Dedifferentiated amniotic fluid mesenchymal stem cell (primary cell): Measurements from ENCODE around the gene TBC1D10B.
A peak's percentile ranks its signal among the peaks of the same experiment; 100 is the strongest.
"Not testable (repeated sequence)": the region's sequence is repeated elsewhere in the genome, so short reads cannot be mapped to it uniquely, and the experiment has no call there.

Experiments used
- DNase-seq: peaks from one replicate; pipeline ENCODE4 v3.0.0-alpha.2; 2016; ENCODE audit errors: extremely low spot score

The TBC1D10B gene

DNA sequence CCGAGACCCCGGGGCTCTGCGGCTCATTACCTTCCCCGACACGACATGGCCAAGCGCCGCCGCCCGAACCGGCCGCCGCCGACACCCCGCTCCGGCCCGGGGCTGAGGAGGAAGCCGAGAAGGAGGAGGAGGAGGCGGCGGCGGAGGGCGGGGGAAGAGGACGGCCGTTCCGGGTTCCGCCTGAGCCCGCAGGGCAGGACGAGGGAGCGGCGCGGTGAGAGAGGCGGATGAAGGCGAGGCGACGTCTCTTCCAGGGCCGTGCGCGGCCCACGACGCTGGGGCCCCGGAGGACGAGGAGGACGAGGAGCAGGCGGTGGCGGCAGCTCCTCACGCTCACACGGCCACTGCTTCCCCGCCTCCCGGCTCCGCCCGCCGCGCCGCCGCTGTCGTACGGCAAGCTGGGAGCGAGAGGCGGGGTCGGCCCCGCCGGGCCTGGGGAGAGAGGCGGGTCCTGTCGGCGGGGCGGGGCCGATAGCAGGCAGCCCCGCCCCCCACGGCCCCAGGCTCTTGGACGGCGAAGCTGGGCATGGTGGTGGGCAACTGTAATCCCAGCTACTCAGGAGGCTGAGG, 35.2 kb downstream of the TBC1D10B start:
- peak; percentile 57 for DNase-seq

DNA sequence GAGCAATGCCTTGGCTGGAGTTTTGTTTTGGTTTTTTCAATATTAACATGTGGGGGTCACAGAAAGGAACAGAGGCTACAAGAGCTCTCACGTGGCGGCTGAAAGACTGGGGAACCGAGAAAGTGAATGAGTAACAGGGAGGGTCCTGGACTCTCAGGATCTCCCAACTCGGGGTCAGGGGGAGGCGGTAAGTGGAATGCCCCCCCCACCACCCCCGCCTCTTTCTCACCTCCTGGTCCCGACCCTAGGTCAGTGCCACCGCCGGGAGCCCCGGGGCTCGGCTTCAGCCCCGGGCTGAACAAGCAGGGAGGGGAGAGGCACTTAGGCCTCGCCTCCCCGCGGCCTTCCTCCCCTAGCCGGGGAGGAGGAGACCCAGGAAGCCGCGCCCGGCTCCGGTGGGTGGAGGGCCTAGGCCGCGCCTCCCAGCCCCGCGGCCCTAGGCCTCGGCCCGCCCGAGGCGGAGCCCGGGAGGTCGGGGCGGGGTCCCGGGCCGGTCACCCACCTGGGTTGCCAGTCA, 35.8 kb downstream of the TBC1D10B start:
- DNase-seq = not testable (repeated sequence)

DNA sequence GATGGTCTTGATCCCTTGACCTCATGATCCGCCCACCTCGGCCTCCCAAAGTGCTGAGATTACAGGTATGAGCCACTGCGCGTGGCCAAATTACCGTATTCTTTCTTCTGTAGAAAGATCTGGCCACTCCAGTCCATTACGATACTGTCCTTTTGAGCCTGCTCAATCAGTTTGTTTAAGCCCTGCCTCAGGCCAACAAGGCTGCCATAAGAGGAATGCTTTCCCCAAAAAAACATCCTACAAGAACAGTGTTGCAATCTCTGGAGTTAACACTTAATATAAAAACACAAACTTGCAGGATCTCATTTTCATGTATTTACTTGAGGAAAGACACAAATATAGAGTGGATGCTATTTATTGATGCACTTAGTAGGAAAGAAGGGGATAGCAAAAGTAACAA, 46.1 kb downstream of the TBC1D10B start:
- not testable (repeated sequence) for DNase-seq

DNA sequence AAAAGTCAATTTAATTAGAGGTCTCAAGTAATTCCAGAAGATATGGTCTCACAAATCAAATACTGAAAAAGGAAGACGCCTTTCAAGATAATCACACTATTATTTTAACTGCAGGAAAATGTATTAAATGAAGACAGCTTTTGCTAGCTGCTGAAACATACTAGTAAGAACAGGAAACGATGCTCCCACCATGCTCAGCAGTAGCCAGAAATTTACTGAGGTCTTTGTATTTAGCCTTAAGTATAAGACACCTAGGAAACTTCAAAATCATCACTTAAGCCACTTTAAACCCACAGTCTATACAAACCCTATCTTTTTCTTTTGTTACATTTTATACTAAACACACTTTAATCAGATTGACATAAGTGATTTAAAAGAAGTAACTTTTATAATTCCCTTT, 51.6 kb downstream of the TBC1D10B start:
- not testable (repeated sequence) for DNase-seq

GRCh38 chr16:30310937-30311336, 59.4 kb downstream of the TBC1D10B start:
- DNase-seq = not testable (repeated sequence)

GRCh38 chr16:30309255-30309654, 61.0 kb downstream of the TBC1D10B start:
- not testable (repeated sequence) for DNase-seq
